GM18502 (cell line): ENCODE results near the gene STAT4.

Source experiments
- ATAC-seq: cut with Tn5 transposase; IDR thresholded peaks from one replicate; pipeline ENCODE4 v1.9.1; 2021; ENCODE audit warnings: mild to moderate bottlenecking; ENCODE audit not compliant: unreplicated experiment, poor library complexity

STAT4 gene

DNA sequence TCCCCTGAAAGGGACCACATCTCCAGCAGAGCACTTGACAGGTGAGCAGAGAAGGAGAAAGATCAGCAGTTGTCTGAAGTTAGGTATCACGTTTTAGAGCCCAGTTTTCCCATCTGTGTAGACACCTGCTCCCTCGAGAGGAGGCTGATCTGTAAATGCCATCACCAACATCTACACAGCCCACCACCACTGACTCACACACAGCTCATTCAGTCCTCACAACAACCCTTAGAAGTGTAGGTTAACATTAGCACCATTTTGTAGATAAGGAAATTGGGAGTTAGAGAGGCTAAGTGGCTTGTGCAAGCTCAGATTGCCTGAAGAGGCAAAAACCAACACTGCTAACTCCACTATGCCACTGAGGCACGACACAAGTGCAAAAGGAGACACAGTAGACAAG is 99.6 kb downstream of the STAT4 start:
- ATAC-seq = no peak

DNA sequence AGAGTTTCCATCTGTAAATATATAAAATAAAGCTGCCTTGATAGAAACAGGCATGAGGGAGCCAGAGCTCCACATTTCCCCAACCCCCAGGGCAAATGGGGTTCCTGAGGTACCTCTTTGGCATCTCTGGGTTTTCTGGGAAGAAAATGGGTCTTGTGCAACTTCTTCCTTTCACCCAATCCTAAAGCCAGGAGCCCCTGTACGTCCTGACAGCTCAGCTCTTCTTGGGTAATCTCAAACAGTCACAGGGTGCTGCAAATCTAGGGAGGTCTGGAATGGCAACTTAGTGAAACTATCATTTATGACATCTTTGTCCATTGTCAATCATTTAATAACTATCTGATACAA is 100.2 kb downstream of the STAT4 start:
- no peak for ATAC-seq

DNA sequence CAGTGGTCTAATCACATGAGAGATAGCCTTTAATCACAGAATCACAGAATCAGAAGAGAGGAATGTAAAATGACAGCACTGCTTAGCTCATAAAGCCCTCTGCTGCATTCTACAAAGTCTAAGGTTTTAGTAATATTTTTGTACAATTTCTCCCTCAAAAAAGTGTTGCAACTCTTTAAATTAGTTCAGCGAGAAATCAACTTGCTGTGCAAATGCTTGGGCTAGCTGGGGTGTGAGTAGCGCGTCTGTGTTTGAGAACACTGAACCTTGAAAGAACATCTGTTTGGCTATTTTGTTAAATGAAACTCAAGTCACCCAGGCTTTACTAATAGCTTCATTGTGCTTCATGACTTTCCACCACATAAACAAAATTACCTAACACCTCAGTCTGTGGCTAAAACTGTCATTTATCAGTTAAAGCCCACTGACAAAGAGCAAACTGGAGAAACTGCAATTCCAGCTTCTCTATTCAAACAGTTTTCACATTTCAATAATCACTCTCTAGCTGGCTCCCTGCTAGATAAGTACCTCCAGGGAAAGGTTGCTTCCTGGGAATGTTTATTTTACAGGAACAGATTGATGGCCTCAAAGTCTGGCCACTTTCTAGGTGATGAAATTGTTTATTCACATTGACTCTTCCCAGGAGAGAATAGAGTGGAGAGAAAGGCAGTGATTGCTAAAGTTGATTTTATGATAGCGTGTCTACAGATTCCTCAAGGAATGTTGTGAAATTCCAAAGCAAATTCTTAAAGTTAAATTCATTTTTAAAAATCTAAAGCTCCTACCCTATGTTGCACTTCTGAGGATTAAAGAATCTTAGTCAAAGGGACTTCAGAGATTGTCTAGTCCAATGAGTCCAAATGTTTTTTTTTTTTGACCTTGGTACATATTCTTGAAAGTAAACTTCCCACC is 100.8 kb downstream of the STAT4 start:
- peak; percentile 54 for ATAC-seq

DNA sequence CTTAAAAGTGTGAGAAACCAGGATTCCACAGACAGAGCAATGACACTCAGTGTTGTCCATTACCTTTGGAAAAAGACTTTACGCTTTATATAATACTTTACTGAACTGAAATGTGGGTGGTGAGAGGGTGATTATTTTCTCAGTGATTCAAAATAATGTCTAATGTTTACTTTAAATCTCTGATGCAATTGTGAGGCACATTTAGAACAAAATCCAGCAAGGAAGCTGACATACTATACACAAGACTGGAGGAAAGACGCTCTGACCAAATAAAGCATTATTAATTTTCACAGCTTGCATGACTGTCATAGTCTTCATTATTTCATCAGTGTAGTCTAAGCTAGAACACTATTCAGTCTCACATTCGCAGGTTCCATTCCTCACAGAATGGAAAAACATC is 102.7 kb downstream of the STAT4 start:
- ATAC-seq = no peak

DNA sequence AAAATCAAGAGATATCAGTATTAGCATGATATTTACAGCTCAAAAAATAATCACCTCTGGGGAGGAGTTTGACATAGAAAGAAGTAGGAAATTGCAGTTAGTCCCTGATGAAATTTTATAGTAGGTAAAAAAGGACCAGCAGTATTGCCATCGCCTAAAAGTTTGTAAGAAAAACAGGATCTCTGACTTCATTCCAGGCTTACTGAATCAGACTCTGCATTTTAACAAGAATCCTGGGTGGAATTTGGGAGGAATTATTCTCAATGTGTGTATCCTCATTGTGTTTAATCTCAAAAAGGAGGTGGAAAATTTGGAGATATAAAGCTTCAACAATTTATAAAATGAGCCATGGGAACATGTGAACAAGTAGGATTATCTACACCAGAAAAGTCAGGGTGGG is 105.7 kb downstream of the STAT4 start:
- ATAC-seq = no peak

DNA sequence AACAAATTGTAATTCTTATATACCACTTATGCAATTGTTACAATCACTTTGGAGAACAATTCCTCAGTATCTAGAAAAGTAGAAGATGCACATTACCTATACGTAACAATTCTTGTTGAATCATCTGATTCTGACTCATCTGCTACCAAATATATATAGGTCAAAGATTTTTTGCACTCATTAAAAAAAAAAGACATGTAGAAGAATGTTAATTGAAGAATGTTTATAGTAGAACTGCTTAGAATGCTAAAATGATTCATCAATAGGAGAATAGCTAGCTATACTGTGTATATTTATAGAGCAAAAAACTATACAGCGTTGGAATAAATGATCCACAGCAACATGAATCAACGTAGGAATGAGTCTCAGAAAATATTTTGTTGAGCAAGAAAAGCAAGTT is 107.4 kb downstream of the STAT4 start:
- ATAC-seq = no peak

DNA sequence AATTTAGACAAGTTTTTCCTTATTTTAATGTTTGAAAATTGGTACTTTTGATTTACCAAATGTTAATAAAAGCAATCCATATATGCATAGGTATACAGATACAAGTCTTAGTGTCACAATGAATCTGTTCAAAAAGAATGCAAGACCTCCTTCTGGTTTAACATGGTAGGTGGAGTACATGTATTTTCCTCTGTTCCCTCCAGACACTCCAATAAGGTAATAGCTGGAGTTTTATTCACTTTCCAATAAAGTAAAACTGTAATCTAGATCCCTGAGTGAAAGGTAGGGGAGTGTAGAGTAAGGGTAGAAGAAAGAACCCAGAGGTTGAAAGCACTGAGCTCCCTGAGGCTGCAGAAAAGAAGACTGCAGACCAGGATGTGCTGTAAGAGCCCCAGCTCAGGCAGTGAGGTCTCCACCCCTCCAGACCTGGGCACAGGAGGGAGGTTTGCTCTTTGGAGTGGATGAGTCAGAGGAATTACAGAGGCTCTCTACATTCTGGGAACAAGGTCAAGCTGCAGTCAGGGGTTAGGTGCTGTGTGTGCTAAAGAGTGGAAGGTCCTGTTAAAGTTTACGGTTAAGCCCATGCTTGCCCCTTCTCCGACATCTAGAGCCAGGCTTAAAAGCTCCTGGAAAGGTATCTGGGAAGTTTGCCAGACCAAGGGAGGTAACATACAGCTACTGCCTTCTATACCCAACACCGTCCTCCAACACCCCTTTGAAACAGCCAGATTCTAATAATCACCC is 109.2 kb downstream of the STAT4 start:
- ATAC-seq = no peak

DNA sequence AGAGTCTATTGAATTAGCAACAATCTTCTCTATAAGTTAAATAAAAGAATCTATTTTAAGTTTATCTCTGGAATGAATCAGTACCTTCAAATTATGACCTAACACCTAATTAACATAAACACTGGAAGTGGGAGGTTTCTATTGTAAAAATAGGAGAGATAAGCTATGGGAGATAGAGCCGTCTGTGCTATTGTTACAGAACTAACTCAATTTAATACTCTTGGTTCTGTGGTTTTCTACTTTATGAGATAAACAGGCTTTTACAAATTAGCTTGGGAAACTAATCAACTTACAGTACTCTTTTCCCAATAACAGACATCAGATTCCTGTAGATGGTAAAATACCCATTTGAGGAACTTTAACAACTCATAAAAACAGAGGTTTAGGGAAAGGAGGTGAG is 111.2 kb downstream of the STAT4 start:
- ATAC-seq = no peak

DNA sequence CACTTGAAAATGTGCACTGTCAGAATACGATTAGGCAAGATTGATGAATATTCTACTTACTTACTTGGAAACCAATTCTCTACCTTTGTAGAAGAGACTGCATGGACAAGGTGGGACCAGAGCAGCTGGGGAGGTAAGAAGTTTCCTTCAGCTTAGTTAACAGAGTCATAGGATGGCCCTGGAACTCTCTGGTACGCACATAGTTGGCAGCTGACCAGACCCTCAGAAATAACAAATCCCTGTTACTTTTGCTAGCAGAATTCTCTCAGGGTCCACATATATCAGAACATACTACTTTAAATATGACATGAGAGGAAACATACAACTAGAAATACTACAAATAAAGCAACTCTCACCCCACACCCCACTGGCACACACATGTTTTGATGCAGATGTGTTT is 112.1 kb downstream of the STAT4 start:
- ATAC-seq = no peak

DNA sequence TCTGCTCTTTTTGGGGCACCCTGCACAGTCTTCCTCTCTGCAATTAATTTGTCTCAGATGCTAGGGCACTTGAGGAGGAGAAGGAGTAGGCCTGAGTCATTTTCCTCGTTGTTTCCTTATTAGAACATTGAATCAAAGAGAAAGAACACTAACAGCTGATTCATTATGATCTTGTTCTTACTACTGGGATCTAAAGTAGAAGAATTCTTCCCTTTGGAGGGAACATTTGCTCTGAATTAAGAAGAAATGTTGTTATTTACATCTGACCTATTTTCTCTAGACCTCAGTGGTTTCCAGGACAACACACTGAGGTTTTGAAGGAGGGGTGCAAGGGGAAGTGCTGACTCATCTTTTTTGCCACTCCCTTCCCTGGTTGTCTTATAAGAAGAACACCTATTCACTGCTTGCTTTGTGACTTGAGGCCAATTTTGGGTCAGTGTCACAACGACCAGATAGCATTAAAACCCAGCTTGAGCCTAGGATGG is 112.5 kb downstream of the STAT4 start:
- ATAC-seq = peak; percentile 61

DNA sequence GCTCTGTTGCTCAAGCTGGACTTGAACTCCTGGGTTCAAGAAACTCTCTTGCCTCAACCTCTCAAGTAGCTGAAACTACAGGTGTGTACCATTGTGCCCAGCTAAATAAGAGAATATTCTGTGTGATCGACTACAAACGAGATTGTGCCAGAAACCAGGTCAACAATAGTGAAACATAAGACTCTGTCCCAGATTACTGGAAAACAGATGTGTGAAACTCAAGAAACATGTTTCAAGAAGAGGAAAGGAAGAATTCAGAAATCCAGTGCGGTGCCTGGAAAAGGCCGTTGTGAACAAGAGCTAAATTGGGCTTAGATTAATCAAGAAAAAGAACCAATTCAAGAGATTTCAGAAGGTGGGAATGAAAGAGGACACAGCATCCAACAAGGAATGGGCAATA is 113.4 kb downstream of the STAT4 start:
- ATAC-seq = no peak

DNA sequence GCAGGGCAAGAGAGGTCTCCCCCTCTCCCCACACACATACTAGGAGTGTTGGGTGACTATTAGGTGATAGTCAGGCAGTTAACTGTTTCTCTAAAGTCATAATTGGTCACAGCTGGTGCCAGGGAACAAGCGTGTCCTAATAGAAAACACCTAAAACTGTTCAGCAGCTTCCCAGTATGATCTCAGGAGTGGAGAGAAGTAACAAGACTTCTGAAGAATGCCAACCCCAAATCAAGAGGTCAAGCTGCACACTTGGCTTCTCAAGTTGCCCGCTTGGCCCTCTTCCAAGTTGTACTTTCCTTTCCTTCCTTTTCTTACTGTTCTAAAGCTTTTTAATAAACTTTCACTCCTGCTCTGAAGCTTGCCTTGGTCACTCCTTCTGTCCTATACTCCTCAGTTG is 114.4 kb downstream of the STAT4 start:
- ATAC-seq = no peak

DNA sequence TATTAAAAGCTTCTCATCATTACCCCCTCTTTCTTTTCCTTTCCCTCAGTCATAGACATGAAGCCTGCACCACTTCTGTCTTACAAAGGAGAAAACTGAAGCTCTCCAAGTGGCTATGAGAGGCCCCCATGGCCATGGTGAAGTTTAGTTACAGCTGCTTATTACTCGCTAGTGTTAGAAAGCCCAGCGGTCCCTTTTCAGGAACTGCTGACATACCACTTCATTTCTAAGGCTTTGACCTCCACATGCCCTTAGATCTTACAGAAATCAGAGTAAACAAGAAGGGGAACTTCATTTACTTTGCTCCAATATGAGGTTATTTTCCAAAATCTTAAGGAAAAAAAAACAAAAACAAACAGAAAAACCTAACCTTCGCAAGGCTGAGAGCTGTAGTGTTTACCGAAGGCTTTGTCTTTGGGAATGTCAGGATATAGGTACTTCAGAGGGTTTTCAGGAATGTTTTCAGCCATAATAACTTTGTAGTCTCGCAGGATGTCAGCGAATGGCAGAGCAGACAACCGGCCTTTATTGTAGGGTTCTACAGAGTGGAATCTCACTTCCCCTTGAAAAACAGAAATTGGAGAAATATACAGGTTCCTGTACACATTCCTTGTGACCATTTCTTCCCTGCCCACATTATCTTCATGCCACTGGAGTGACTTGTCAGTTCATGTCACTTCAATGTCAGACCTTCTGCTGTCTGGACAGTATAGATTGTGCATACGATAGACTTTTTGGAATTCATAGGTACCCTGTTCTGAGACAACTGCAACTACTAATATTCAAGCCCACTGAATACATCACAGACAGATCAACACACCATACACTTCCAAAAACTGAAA is 118.0 kb downstream of the STAT4 start:
- ATAC-seq = no peak

DNA sequence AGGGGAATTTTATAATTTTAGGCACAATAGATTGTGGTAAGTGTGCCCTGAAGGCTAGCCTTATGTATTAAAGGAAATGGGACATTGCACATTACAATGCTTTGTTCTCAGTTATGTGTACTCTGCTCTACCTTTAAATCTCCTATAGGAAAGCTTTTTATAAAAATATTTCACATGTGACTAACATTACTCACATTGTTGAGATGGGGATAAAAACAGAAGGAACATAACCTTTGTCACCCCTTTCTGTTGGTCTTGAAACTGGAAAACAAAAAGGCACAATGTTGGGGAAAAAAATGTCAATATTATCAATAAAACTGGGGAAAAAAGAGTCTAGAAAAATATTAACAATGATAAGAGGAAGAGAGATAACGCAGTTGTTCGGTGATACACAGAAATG is 119.5 kb downstream of the STAT4 start:
- ATAC-seq = no peak

DNA sequence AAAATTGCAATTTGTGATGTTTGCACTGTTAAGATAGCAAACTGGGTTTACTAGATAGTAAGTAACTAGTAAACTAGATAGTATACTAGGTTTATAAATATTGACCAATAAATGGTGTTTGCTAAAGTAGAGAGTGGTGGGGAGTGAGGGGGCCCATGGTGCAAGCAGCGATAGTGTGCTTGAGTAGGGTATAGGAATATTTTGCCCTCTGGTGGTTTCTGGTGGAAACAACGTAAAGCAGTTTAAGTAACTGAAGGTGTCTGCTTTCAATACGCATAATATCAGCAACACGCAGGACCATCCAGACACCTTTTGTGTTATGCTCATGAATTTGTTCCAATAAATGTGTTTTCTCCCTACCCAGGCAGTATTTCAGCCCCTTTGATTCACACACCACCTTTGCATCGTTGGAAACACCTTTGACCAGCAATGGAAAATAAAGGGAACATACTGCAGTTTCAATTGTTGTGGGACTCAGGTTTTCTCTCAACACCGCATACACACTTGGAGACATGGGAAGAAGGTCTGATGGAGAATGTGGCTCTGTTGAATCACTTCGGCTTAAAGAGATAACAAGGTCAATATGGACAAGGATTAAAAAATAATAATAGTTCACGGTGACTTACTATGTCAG is 120.2 kb downstream of the STAT4 start:
- ATAC-seq = peak; percentile 97

DNA sequence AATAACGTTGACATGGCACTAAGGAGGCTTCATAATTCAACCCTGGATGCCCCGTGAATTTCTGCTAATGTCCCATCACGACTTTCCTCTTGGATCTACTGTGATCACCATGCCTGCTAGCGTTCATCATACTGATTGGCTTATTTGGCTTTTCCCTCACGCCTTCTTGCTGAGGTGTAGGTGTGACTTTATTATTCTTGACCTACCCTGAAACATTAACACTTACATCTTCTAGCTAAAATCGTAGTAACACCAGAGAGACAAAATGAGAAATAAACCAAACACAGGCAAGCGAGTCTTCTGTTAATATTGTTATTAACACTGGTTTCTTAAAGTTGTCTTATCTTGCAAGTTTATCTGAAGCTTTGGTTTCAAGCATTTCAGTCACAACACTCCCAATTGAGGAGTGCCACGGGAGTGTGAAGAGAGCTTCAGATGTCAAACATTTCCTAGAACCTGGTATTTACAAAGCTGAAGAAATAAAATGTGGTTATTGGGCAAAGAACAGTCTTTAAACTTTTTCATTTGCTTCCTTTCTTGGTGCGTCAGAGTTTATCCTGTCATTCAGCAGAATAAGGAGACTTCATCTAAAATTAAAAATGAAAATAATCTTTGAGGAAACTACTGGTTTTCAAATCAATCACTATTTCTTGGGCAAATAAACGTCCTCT is 121.4 kb downstream of the STAT4 start:
- ATAC-seq = no peak

DNA sequence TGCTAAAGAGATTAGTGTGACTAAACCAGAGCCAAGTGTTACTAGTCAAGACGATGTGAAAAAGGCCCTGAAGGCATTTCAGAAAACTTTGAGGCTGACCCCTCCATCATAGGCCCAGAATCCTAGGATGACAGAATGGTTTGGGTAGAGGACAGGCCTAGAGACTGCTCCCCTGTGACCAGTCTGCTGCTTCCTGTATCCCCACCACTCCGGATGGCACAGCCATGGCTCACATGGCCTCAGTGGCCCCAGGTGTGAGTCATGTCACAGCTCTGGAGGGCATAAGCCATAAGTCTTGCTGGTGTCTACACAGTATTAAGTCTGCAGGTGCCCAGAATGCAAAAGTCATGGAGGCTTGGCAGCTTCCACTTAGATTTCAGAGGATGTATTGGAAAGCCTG is 124.4 kb downstream of the STAT4 start:
- no peak for ATAC-seq

DNA sequence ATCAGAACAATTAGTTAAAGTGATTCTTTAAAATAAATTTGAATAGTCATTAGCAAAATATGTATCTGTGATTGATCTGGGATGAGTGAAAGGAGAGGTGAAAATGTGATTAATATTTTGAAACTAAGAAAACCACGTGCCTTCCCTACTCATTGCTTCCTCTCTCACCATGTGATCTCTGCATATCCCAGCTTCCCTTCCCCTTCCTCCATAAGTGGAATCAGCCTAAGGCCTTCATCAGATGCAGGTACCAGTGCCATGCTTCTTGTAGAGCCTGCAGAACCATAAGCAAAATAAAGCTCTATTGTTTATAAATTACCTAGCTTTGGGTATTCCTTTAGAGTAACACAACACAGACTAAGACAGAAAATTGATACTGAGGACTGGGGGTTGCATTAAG is 125.7 kb downstream of the STAT4 start:
- no peak for ATAC-seq

DNA sequence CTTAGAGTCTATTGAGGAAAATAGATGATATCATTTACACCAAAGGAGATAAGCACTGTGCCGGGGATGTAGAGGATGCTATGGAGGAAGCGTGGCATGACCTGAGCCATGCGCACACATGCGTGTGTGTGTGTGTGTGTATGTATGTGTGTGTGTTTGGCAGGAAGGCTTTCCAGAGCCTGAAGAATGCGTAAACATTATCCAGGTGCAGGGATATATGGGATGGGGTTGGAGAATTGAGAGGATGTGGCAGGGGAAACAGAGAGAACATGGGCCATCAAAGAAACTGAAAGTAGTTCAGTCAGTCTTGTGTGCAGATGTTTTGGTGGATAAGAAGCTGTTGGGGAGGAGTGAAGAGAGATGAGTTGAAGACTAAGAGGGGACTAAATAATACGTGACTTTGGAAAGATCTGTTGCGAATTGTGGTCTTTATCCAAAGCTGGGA is 127.5 kb downstream of the STAT4 start:
- no peak for ATAC-seq
